Stimulated activated CD4-positive, alpha-beta T cell treated with anti-CD3 and anti-CD28 coated beads, Interleukin-4, amount 100 ng/mL, for 1 hour (primary cell): ENCODE results near the gene PLCL1.

Source experiments
- DNase-seq: peaks from one replicate; pipeline ENCODE4 v3.0.0-alpha.2; 2020

Gene PLCL1

DNA sequence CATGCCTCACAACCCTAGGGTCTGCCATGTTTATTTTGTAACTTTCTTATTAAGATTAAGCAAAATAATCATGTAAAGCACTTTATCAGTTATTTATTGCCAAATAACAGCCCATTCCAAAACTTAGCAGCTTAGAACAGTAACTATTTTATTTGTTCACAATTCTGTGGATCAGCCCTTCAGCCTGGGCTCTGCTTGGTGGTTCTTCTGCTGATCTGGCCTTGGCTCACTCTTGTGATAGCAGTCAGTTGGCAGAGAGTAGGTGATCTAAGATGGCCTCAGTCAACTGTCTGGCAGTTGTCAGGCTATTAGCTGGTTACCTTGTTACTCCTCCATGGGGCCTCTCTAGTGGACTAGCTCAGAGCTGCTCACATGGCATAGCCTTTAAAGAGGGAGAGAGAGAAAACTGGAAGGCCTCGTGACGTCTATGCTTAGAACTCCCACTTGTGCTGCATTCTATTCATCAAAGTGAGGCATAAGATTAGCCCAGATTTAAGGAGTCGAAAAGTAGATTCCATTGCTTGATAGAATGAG, 54.3 kb downstream of the PLCL1 start:
- no peak for DNase-seq

DNA sequence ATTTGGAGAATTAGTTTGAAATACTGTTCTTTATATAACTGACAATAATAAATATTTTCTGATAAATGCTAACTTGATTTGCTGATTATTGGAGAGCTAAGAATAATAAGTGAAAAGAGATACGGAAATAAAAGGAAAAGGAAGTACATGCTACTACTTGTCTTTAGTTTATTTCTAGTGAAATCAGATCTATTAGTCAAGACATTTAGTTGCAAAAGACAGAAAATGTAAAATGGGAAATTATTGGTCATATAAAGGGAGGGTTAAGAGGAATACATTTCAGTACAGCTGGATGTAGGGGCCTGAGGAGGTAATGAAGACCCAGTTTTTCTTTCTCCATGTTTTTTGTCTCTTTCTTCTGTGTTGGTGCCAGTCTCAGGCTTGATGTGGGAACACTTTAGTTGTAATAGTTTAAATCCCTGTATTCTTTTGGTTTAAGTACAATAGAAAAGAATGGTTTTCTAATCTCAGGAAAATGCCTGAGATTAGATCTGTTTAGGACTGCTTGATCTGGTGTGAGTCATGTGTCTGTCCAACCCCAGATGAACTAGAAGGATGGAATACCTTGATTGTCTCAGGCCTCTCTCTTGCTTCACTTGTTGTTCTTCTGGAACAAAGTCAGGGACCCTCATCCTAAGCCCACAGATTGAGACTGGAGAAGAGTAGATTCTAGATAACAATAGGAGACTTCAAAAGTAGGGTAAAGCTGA, 58.0 kb downstream of the PLCL1 start:
- DNase-seq: no peak

DNA sequence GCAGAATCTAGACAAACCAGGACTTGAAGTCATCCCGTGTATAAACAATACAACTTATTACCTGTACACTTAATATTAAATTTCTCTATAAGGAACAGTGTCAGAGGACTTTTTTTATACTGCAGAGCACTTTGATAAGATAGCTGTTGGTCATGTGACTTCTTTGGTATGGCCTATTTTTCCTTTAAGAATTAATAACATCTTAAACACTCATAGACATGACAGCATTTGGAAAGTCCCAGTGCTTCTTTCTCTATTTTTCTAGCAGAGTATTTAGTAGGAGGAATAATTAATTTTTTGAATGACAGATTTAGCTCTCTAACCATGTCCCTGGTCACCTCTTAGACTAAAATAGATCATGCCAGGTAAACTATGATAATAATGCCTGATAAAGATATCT, 59.4 kb downstream of the PLCL1 start:
- DNase-seq: no peak

DNA sequence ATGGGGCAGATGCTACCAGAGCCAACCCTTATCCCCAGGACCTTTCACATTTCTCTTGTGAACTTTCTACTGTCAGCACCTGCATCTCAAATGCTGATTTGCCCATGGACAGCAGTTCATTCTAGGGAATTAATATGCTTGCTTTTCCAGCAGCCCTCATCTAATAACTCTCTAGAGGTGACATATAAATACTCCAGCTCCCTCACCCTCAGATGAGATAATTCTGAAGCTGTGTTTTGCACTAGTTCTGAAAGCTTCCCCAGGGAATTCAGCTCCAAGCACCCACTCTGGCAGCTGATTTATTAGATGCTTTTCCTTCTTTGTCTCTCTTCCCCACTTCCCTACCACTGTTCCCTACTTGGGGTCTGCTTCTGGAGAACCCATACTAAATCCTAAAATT, 62.1 kb downstream of the PLCL1 start:
- no peak for DNase-seq

DNA sequence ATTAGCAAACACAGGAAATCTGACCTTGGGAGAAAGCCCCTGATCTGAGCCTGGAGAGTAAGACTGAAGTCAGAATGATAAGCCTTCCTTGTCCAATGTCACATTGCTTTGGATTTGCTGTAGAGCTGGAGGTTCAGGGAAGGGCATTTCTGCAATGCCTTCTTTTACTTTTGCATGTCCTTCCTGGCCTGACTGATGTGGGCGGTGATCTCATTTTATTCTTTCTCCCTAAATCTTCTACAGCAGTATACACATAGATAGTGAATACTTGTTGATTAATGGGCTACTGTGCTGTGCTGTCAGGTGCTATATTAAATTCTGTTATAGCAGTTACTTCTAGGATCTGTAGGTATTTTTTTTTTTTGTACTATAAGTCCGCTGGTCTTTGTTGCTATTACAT, 62.6 kb downstream of the PLCL1 start:
- no peak for DNase-seq

DNA sequence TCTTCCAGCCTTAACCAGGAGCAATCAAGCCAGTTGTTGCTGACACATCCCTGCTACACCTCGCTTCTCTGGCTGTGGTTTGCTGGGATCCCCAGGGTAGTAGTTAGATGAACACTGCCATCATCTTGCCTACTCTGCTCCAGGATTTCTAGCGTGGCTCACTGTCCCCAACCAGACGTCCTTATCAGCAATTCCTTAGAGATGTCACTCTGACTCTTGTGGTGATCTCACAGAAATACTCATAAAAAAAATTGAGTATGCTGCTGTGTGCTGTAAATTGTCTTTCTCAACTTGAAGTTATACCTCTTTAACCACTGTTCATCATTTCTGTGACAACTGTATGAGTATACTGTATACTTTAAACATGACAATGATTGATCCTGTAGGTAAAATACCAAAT, 63.2 kb downstream of the PLCL1 start:
- DNase-seq: no peak

DNA sequence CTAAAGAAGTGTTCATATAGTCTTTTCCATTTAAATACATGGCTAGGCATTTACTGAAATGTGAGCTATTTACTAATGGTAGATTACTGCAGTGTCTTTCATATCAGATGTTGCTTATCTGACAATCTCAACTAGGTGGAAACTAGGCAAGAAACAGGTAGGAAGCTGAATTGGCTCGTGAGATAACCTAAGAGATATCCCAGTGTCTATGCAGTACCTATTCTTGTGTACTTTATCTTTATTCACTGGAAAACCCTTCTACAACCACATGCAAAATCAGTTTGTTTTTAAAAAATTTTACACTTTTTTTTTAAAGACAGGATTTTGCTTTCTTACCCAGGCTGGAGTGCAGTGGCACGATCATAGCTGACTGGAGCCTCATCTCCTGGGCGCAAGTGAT, 63.8 kb downstream of the PLCL1 start:
- DNase-seq: no peak

DNA sequence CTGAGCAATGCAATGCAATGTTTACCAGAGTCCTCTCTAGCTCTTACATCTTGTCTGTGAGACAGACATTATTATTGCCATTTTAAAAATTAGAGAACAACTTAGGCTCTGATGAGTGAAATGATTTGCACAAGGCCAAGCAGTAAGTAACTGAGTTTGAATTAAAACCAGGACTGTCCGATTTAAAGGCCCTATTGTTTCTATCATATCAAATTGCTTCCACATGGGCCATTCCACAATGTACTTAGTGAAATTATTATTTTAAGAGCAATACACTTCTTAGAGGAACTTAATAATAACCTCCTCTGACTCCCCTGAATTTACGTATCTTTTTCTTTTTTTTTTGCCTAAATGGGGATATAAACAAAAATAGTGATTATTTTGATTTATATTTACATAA, 64.6 kb downstream of the PLCL1 start:
- DNase-seq: no peak

DNA sequence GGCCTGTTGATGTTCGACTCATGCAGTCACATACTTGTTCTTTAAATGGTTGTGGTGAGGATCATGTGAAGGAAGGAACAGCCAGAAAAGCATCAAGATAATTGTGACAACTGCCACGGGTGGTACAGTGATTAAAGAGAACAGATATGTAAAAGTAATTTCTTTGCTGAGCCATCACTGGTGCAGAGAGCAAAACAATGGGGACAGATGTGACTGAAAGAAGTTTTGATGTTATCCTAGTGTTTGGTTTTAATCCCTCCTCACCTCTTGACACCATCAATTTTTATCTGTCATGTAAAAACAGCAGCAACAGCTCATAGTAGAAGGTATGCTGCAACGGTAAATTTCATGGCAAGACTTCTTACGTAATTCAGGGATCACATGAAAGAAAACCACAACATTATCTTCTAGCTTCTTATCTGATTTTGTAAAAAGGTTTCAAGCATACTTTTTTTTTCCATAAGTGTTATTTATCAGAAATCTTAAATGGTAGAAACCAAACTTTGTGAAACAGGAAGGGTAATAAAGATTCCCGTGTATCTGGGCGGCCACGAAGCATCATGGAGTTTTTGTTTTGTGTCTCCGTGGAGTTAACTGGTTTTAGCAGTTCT, 65.2 kb downstream of the PLCL1 start:
- no peak for DNase-seq

DNA sequence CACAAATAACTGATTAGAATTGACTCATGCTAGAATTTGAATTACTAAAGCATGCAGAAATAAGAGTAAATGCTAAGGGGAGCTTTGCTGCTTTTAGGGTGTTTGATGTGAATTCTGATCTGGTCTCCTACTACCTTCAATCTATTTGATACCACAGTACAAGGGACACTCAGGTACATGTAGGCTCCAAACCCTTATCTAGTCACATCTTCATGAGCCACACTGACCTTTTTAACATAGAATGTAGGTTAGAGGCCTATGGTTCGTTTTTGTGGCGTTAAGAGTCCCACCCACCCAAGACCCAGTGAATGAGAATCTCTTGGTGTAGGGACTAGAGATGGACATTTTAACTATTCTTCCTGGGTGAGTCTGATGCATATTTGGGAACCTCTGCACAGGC, 65.7 kb downstream of the PLCL1 start:
- DNase-seq: no peak

DNA sequence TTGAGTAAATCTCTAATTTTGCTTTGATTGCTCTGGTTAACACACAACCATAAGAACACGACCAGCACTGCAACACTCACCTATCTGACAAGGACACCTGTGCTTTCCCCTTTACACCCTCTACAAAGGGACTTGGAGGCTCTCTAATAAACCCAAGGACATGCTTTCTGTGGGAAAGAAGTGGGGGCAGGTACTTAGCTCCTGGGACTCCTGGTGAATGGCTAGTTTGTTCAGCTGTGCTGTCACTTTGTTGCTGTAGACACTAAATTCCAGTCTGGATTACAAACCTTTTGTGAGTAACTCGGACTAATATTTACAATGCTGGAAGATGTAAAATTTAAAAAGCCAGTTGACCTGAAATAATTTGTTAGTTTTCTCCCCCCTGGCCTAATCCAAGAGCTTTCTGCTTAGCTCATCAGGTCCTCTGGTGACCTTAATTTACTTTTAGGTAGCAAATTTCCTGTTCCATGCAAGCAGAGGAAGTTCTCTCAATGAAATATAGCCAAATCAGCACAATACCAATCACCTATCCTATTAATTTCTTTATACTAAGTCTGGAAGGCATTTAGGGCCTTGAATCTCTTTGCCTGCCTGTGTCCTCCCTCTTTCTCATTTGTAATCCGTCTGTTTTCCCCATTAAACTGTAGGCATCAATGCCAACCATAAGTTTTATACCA, 67.5 kb downstream of the PLCL1 start:
- DNase-seq: no peak

DNA sequence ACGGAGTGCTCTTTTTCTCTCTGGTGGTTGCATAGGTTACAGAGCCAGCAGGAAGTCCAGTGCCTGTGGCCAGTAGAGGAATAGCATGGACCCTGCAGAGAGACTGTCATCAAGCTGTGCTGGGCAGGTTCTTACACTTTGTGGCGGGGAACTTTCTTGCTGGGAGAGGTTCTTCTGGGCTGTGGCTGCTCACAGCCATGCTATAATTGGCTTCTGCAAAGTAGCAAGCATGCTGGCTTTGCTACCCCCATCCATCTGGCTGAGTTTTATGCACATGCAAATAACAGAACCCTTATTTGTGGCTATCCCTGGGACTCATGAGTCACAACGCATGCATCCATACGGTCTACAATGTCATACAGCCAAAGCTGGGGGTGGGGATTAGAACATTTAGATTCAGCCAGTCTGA, 68.9 kb downstream of the PLCL1 start:
- DNase-seq: no peak

DNA sequence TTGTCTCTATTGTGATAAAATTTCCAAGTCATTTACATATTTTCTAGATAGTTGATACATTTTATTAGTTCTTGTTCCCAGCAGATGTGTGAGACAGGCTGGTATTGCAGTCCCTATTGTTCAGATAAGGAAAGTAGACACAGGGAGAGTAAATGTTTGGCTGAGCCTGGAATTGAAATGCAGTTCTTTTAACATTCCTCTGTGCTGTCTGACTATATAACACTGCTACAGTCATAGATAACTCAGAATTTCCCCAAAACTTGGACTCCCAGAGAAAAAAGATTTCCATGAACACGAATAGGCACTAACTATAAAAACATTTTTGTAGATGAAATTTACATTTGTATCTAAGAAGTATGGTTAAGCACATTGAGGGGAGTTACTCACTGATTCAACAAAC, 71.4 kb downstream of the PLCL1 start:
- DNase-seq: no peak

DNA sequence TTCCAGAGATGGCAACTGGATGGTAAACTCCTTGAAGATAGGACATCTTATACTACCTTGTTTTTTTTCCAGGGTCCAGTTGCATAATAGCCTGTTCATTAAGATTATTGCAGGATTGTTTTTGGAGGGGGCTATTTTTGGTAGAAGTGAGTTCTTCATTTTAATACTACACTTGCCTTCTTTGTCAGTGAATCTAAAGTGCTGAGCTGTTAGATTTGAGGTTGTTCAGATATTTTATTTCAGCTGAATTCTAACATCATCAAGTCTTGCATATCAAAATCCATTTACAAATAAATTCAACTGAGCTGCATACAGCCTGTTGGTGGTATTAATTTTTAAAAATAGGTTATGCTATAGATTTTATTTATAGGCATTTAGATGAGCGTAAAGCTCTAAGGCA, 72.1 kb downstream of the PLCL1 start:
- no peak for DNase-seq

DNA sequence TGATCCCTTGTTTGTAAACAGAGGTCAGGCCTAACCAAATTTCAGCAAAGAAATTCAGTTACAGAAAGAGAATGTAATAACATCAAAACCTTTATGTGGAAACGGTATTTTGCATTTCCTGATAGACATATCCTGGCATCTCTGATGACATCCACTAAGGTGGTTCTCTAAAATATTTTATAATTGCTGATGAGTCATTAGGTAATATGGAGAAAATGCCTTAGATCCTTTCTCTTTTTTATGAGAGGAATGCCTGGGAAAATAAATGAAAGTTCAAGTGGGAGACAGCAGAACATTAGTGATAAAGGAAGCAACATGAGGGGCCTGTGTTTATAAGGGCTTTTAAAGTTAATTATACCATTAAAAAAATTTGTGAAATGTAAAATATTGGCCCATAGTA, 72.6 kb downstream of the PLCL1 start:
- no peak for DNase-seq

DNA sequence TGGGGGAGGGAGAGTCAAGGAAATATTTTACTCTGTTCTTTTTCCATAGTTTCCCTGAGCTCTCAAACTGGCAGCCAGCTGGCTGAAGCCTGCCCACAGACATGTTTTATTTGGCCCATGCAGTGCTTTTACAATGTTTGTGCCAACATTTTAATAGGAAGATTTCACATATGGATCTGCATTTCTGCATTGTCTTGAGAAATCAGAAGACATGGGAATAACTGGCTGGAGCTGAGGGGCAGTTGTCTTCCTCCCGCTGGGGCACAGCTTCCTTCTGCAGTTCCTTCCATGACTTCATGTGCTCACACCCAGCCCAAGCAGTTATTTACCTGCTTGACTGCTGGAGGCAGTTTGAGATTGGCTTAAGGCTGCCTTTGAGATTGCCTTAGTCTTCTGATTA, 74.4 kb downstream of the PLCL1 start:
- no peak for DNase-seq

DNA sequence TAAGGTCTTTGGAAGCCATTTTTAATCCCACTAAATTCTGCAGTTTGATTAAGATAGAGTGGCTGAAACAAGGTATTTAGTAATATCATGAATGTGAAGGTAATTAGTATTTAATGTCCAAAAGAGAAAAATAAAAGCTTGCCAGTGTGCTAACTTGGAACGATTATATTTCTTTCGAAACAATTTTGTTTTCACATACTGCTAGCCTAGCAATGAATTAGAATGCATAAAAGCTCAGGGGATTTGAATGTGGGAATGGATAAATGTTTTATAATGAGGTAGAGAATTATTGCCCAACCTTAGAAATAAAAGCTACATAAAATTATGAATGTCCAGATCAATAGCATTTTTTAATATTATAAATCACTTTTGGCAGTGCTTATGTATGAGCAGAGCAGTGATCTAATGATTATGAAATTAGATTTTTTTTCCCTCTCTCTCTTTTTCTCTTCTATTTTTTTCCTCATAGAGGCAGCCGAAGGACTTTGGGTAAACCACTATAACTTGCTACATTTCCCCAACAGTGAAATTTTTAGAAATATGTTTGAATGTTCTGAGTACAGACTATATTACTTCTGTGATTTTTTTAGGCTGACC, 75.5 kb downstream of the PLCL1 start:
- DNase-seq: no peak

DNA sequence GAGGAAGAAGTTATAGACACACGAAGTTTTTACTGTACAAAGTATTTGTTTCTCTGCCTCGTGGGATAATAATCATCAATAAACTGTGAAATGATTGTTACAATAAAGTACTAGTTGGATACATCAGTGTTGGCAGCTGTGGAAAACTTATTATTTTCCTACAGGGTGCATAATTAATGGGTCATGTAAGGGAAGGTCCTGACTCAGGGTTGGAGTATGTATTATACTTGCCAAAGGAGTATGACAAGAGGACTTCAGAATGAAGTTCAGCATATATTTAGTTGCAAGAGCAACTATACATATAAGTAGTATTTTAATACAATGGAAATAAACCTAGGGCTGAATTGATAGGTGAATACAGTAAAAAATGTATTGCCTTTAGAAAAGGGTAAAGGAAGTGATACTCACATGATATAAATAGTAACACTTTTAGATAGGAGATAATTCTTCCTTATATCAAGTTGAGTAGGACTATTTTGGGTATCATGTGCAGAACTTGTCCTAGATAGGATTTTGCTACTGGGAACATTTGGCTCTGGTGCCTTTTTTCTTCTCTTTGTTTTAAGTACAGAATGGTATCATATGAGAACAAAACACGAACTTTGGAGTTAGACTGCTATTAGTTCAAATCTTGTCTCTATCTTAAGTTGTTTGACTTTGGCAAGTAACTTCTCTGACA, 79.1 kb downstream of the PLCL1 start:
- no peak for DNase-seq

DNA sequence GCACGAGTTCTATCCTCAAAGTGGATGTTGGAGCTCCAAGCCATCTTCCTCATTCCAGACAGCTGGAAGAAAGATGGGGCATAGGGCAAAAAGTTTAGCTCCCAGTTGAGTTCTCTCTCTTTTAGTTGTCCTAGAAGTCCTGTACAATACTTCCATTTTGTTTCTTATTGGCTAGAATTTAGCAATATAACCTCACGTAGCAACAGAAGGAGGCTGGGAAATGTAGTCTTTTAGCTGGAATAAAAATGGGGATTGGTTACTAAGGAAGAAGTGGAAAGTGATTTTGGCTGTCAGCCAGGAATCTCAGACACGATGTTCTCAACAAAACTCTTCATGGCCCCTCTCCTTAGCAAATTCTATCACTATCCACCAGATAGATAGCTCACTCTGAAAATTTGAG, 79.9 kb downstream of the PLCL1 start:
- DNase-seq: no peak

DNA sequence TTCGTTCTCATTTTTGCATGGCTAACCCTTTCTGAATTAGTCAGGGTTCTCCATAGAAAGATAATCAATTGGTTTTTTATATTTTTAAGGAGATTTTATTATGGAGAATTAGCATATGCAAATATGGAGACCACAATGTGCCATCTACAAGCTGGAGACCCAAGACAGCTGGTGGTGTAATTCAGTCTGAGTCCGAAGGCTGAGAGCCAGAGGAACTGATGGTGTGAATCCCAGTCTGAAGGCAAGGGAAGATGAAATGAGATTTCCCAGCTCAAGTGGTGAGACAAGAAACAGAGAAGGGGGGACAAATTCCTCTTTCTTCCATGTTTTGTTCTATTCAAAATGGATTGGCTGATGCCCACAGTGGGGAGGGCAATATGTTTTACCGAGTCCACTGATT, 80.7 kb downstream of the PLCL1 start:
- no peak for DNase-seq

DNA sequence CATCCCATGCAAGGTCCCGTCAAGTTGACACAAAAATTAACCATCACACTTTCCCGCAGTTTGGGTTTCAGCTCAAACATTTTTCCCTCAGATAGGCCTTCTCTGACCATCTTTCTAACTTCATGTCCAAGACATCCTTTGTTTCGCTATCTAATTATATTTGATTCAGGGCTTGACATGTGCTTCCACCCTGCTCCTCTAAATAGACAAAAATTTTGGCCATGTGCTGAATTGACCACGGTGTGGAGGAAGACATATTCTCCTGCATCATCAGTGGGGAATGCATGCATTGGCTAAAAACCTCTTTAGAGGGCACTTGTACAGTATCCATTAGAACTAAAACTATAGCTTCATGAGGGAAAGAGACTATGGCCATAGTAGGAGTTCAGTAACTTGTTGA, 81.2 kb downstream of the PLCL1 start:
- no peak for DNase-seq

DNA sequence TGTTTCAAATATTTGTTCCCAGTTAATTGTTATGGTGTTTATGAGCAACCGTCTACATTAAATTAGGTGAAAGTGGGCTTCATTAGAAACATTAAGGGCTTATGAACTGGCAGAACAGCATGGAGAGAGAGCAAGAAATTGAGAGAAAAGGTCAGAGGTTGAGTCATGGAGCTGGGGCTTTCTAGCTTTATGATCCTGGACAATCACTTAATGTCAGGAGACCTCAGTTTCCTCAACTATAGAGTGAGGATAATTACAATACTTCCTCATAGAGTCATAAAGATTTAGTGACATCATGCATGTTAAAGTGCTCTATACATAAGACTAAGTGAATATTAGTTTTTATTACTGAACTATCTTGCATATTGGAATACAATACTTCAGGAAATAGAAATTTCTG, 83.9 kb downstream of the PLCL1 start:
- no peak for DNase-seq

DNA sequence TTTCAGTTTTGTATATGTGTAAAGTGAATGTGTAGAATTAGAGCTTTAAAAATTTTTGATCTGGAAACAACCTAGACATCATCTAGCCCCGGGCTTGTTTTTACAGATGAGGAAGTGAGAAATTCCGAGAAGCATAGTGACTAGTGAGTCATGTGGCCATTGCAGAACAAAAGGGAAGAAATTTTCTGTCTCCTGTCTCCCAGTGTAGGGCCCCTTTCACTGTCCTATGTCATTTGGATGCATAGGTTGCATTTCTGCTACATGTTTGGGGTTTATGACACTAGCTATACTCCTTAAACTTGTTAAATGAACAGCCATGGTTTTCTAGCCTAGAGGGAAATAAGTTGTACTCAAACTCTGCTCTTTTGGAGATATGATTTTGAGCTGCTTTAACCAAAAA, 84.6 kb downstream of the PLCL1 start:
- DNase-seq: no peak
